ENCODE results near the gene C1QTNF7. TPM values are rescaled to one million over a fixed set of nuclear protein-coding genes. Genes with fewer than 3 reads are reported as not detected.
A peak's percentile ranks its signal among the peaks of the same experiment; 100 is the strongest.

The C1QTNF7 gene
- total and polyA plus RNA-seq, 2 experiments from 2014 or later, result not detected

DNA sequence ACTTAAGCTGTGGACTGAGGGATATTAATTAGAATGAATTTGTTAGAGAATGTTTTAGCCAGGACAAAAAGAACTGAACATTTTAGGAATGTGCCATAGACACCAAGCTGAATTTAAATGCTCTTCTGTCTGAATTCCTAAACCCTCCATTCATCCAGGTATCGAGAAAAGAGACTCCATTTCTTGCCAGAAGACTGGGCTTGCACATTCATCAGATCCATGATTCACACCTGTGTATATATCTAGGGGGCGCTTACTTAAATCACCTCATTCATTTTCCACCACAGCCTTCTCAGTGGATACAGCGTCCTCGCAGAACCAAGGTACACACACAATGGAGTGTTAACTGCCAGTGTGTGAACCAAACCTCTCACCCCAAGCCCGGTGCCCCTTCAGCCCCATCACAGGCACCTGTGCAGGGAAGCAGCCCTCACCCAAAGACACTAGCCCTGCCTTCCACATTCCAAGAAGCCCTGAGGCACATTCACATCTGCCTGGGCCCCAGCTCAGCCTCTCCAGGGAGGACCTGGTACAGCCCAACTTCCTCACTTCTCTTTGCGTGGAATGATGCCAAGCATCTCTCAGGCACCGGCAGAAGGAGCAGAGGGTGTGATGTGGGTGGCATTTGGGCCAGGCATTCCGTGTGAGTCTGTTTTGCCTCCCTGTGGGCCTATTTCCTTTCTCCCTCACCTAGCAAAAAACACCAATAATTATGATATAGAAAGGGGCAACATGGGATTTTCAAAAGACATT, 35.6 kb upstream of the C1QTNF7 start:
- 68 to 73% methylated on average over 8 of the region's 8 CpGs for WGBS, 2 experiments (ENCODE audit: low coverage in 1 of 2, low lambda C conversion rate in 2 of 2, missing lambda C conversion rate in 2 of 2)
- in situ Hi-C loops (cut with MboI), result no loop called here

DNA sequence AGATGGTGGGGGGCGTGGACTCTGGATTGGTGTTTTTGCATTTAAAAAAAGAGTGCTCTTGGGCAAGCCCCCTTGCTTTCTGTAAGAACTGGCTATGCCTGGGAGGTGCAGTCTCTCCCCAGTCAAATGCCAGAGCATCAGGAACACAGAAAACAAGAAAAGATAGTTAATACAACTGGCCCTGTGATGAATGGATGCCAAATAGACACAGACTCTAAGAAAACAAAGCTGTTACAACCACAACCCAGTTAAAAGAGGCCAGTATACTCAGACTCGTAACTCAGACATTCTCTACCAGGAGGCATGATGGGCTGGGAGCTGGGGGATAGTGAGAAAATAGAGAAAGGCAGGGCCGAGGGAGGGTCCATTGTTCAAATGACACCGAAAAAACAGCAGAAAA, 32.5 kb upstream of the C1QTNF7 start:
- H3K4me2 ChIP-seq (ENCODE audit: unreplicated experiment), result no peak overlapping the region
- H3K36me3 ChIP-seq (ENCODE audit: low read depth), result no peaks in the 10 kb centered on the region
- peaks cover 7% of the 10 kb centered on the region for H3K4me1 ChIP-seq (ENCODE audit: insufficient read depth)
- TF ChIP-seq EZH2phosphoT487 (IDR thresholded peaks at IDR 0.05; ENCODE audit: insufficient read depth, low read depth), result no peak
- no peak for TF ChIP-seq EZH2 (IDR thresholded peaks at IDR 0.05; ENCODE audit: insufficient read depth, poor library complexity, severe bottlenecking)
- H3K27ac ChIP-seq, result no peak overlapping the region
- no peak overlapping the region for H3K4me3 ChIP-seq
- H3K9ac ChIP-seq, result no peak overlapping the region
- H3F3A ChIP-seq (ENCODE audit: insufficient read depth), result peaks cover 3% of the 10 kb centered on the region; the same call in 1 of the 2 replicates
- no peaks in the 10 kb centered on the region for H4K20me1 ChIP-seq (ENCODE audit: insufficient read depth)
- H2AFZ ChIP-seq, result no peak overlapping the region
- H3K9me3 ChIP-seq (ENCODE audit: low read depth), result no peaks in the 10 kb centered on the region
- WGBS, 2 experiments (ENCODE audit: low coverage in 1 of 2, low lambda C conversion rate in 2 of 2, missing lambda C conversion rate in 2 of 2), result 75 to 76% methylated on average over 4 of the region's 4 CpGs
- peak; percentile 26 for DNase-seq
- in situ Hi-C loops (cut with MboI), result no loop called here
- H3K79me2 ChIP-seq (ENCODE audit: insufficient read depth), result no peaks in the 10 kb centered on the region
- peaks cover 18% of the 10 kb centered on the region for H3K27me3 ChIP-seq (replicated peaks; ENCODE audit: insufficient read depth)
- no peaks in the 10 kb centered on the region for H3K9me2 ChIP-seq (ENCODE audit: insufficient read depth)

More for the DNA sequence above, 35.6 kb upstream of the C1QTNF7 start:
- no peaks in the 10 kb centered on the region for H3F3A ChIP-seq (ENCODE audit: insufficient read depth)
- no peaks in the 10 kb centered on the region for H3K4me1 ChIP-seq (ENCODE audit: insufficient read depth)
- H3K9me3 ChIP-seq (ENCODE audit: low read depth), result no peaks in the 10 kb centered on the region
- no peak overlapping the region for H3K9ac ChIP-seq
- no peak for TF ChIP-seq EZH2 (IDR thresholded peaks at IDR 0.05; ENCODE audit: insufficient read depth, poor library complexity, severe bottlenecking)
- H3K4me3 ChIP-seq, result no peak overlapping the region
- peaks cover 32% of the 10 kb centered on the region for H3K27me3 ChIP-seq (replicated peaks; ENCODE audit: insufficient read depth)
- no peak for DNase-seq
- H3K4me2 ChIP-seq (ENCODE audit: unreplicated experiment), result no peak overlapping the region
- H3K36me3 ChIP-seq (ENCODE audit: low read depth), result no peaks in the 10 kb centered on the region
- H3K9me2 ChIP-seq (ENCODE audit: insufficient read depth), result no peaks in the 10 kb centered on the region
- no peak overlapping the region for H2AFZ ChIP-seq
- no peak overlapping the region for H3K27ac ChIP-seq
- H4K20me1 ChIP-seq (ENCODE audit: insufficient read depth), result no peaks in the 10 kb centered on the region
- H3K79me2 ChIP-seq (ENCODE audit: insufficient read depth), result no peaks in the 10 kb centered on the region

DNA sequence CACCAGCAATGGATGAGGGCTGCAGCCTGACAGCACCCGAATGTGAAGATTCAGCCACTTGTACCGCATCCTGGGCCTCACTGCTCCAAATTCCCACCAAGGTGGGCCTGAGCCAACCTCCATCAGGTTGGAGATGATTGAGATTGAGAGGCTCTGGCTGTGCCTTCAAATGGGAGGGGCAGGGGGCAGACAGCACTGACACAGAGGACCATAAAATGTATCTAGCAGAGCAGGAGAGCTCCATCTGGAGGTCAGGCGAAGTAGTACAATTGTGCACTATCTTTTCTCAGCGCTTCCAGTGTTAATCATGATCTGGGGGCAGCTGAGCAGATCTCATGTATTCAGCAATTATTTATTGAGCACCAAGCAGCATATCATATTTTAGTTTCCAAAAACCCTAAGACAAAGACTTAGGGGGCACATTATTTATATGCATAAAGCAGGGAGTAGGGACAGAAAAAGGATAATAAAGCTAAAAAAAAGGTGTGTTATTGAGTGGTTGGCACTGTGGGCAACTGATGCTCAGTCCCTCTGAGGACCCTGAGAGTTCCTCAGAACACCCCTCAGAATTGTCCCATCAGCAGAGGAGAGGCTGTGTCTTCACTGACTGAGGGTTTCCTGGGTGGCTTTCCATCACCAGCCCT, 31.6 kb upstream of the C1QTNF7 start:
- Histone ChIP-seq H3K36me3 (ENCODE audit: low read depth) (no peaks in the 10 kb centered on the region), H3F3A (ENCODE audit: insufficient read depth) (peaks cover 13% of the 10 kb centered on the region), H3K27ac (no peak overlapping the region), H3K27me3 (replicated peaks; ENCODE audit: insufficient read depth) (peaks cover 9% of the 10 kb centered on the region), H3K4me1 (ENCODE audit: insufficient read depth) (peaks cover 17% of the 10 kb centered on the region), H3K79me2 (ENCODE audit: insufficient read depth) (no peaks in the 10 kb centered on the region), H3K4me3 (no peak overlapping the region), H4K20me1 (ENCODE audit: insufficient read depth) (no peaks in the 10 kb centered on the region), H3K9ac (no peak overlapping the region), H3K9me3 (ENCODE audit: low read depth) (no peaks in the 10 kb centered on the region), H3K4me2 (ENCODE audit: unreplicated experiment) (no peak overlapping the region), H3K9me2 (ENCODE audit: insufficient read depth) (no peaks in the 10 kb centered on the region), H2AFZ (no peak overlapping the region)
- peak; percentile 55 for DNase-seq
- WGBS, 2 experiments (ENCODE audit: low coverage in 1 of 2, low lambda C conversion rate in 2 of 2, missing lambda C conversion rate in 2 of 2), result 62 to 72% methylated on average over 4 of the region's 4 CpGs
- in situ Hi-C loops (cut with MboI), result no loop called here
- TF ChIP-seq EZH2 (IDR thresholded peaks at IDR 0.05; ENCODE audit: insufficient read depth, poor library complexity, severe bottlenecking), result no peak
- no peak for TF ChIP-seq EZH2phosphoT487 (IDR thresholded peaks at IDR 0.05; ENCODE audit: insufficient read depth, low read depth)

DNA sequence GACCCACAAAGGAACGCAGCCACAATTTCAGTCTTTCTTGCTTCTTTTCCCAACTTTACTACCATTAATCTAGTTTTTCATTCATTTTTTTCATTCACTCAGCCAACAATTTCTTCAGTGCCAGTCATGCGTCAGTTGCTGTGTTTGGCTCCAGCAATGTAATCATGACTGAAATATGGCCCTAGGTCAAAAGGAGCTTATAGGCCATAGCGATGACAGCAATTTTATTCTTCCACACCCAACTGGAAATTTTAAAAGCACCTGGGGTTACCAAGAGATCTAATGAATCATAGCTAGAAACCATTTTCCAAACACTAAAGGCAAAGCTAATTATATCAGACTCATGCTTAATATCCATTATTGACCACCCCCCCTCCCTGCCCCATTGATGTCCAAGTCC, 29.8 kb upstream of the C1QTNF7 start:
- no peaks in the 10 kb centered on the region for H4K20me1 ChIP-seq (ENCODE audit: insufficient read depth)
- H3K27me3 ChIP-seq (replicated peaks; ENCODE audit: insufficient read depth), result no peaks in the 10 kb centered on the region; the same call in 1 of the 2 replicates
- peak; percentile 45 for DNase-seq
- no peak overlapping the region for H2AFZ ChIP-seq
- H3K4me2 ChIP-seq (ENCODE audit: unreplicated experiment), result no peak overlapping the region
- H3K36me3 ChIP-seq (ENCODE audit: low read depth), result no peaks in the 10 kb centered on the region
- no peaks in the 10 kb centered on the region for H3K9me2 ChIP-seq (ENCODE audit: insufficient read depth)
- in situ Hi-C loops (cut with MboI), result no loop called here
- H3K4me3 ChIP-seq, result no peak overlapping the region
- peaks cover 27% of the 10 kb centered on the region for H3F3A ChIP-seq (ENCODE audit: insufficient read depth)
- TF ChIP-seq EZH2phosphoT487 (IDR thresholded peaks at IDR 0.05; ENCODE audit: insufficient read depth, low read depth) (no peak), EZH2 (IDR thresholded peaks at IDR 0.05; ENCODE audit: insufficient read depth, poor library complexity, severe bottlenecking) (no peak)
- H3K9me3 ChIP-seq (ENCODE audit: low read depth), result no peaks in the 10 kb centered on the region
- 59 to 66% methylated on average over 3 of the region's 3 CpGs for WGBS, 2 experiments (ENCODE audit: low coverage in 1 of 2, low lambda C conversion rate in 2 of 2, missing lambda C conversion rate in 2 of 2)
- H3K9ac ChIP-seq, result no peak overlapping the region
- H3K4me1 ChIP-seq (ENCODE audit: insufficient read depth), result peaks cover 34% of the 10 kb centered on the region
- no peak overlapping the region for H3K27ac ChIP-seq
- H3K79me2 ChIP-seq (ENCODE audit: insufficient read depth), result no peaks in the 10 kb centered on the region
